Ascending aorta (tissue), 2 donors: Measurements from ENCODE around the gene KCNG2. TPM values are rescaled to one million over a fixed set of nuclear protein-coding genes. Genes with fewer than 3 reads are reported as not detected.

Source experiments
- DNase-seq, 2 donors: peaks; one replicate each; pipeline ENCODE4 v3.0.0-alpha.2; 2019; ENCODE audit warnings: low spot score in 2 of 2
- H3K27ac ChIP-seq, 2 donors: fragments of 200-600 bp; sonication (generic); one replicate each; pipeline ENCODE4 v1.5.1; 2016 to 2017; ENCODE audit warnings: mild to moderate bottlenecking in 1 of 2
- H3K27me3 ChIP-seq: fragments of 200-600 bp; sonication (generic); one replicate; pipeline ENCODE4 v1.5.1; 2017
- H3K36me3 ChIP-seq, 2 donors: fragments of 200-600 bp; sonication (generic); one replicate each; pipeline ENCODE4 v1.5.1; 2016
- H3K4me1 ChIP-seq, 2 donors: fragments of 200-600 bp; sonication (generic); one replicate each; pipeline ENCODE4 v1.5.1; 2016 to 2017; ENCODE audit warnings: mild to moderate bottlenecking in 1 of 2
- H3K4me3 ChIP-seq, 2 donors: fragments of 200-600 bp; sonication (generic); one replicate each; pipeline ENCODE4 v1.5.1; 2016 to 2017; ENCODE audit warnings: mild to moderate bottlenecking in 1 of 2
- H3K9me3 ChIP-seq, 2 donors: fragments of 200-600 bp; sonication (generic); one replicate each; pipeline ENCODE4 v1.5.1; 2016
- CTCF ChIP-seq, 3 experiments: fragments of 200-600 bp in 2 of 3; fragments of 450-650 bp in 1 of 3; sonication (generic) in 2 of 3; IDR thresholded peaks; one replicate each; pipeline ENCODE4 v1.5.1; 2016 to 2019; ENCODE audit warnings: antibody characterized with exemption in 3 of 3, mild to moderate bottlenecking in 1 of 3, moderate library complexity in 1 of 3
- intact Hi-C: fragments of 100-400 bp; cut with DNase I; formaldehyde crosslinking; loops from one replicate; pipeline ENCODE4 v1.15.1; 2023
- total RNA-seq: library from RNA; depleted of rRNA; stranded (reverse); fragments of >200 nt; gene quantifications from one replicate; pipeline ENCODE4 v1.1.0, GENCODE V29; 2016

Gene KCNG2
- total RNA-seq, 1 donor from 2014 or later: not detected

GRCh38 chr18:79792096-79792987 is 5.4 kb upstream of the KCNG2 start:
- Histone ChIP-seq H3K27ac (no peak overlapping the region), H3K27me3 (peaks cover 16% of the 10 kb centered on the region), H3K4me1 (no peaks in the 10 kb centered on the region), H3K4me3 (no peak overlapping the region), H3K36me3 (no peaks in the 10 kb centered on the region), H3K9me3 (no peaks in the 10 kb centered on the region)
- intact Hi-C loops: no loop called here
- no peak for TF ChIP-seq CTCF (IDR thresholded peaks at IDR 0.05)
- no peak for DNase-seq

- intact Hi-C loops: no loop called here
- Histone ChIP-seq H3K9me3 (no peaks in the 10 kb centered on the region), H3K4me3 (no peak overlapping the region), H3K27me3 (peaks cover 16% of the 10 kb centered on the region), H3K4me1 (no peaks in the 10 kb centered on the region), H3K36me3 (no peaks in the 10 kb centered on the region), H3K27ac (no peak overlapping the region)
- no peak for DNase-seq
- no peak for TF ChIP-seq CTCF (IDR thresholded peaks at IDR 0.05)
Observed at GRCh38 chr18:79792988-79793355, 4.8 kb upstream of the KCNG2 start.

- no peaks in the 10 kb centered on the region for H3K9me3 ChIP-seq
- H3K36me3 ChIP-seq: no peaks in the 10 kb centered on the region
- no peak for TF ChIP-seq CTCF (IDR thresholded peaks at IDR 0.05)
- H3K4me3 ChIP-seq: no peak overlapping the region
- no peak for DNase-seq
- intact Hi-C loops: no loop called here
- no peak overlapping the region for H3K27ac ChIP-seq
- peaks cover 0 to 3% of the 10 kb centered on the region in 2 donors for H3K4me1 ChIP-seq
- peaks cover 21% of the 10 kb centered on the region for H3K27me3 ChIP-seq
Observed at GRCh38 chr18:79794846-79795245, 2.9 kb upstream of the KCNG2 start.

GRCh38 chr18:79795446-79795845 is 2.3 kb upstream of the KCNG2 start:
- Histone ChIP-seq H3K9me3 (no peaks in the 10 kb centered on the region), H3K27me3 (peaks cover 21% of the 10 kb centered on the region), H3K27ac (no peak overlapping the region), H3K4me3 (no peak overlapping the region), H3K36me3 (no peaks in the 10 kb centered on the region), H3K4me1 (peaks cover 0 to 3% of the 10 kb centered on the region in 2 donors)
- intact Hi-C loops: no loop called here
- DNase-seq: no peak
- no peak for TF ChIP-seq CTCF (IDR thresholded peaks at IDR 0.05)

GRCh38 chr18:79796016-79796415 is 1.7 kb upstream of the KCNG2 start:
- H3K27me3 ChIP-seq: peaks cover 21% of the 10 kb centered on the region
- DNase-seq: no peak
- no peak overlapping the region for H3K27ac ChIP-seq
- H3K4me3 ChIP-seq: no peak overlapping the region
- H3K4me1 ChIP-seq: peaks cover 0 to 3% of the 10 kb centered on the region in 2 donors
- intact Hi-C loops: no loop called here
- TF ChIP-seq CTCF (IDR thresholded peaks at IDR 0.05): no peak
- H3K36me3 ChIP-seq: no peaks in the 10 kb centered on the region
- H3K9me3 ChIP-seq: no peaks in the 10 kb centered on the region
